GM12892 (cell line): Measurements from ENCODE around the gene PIK3R6.

Experiments used
- POLR2A ChIP-seq: IDR thresholded peaks from 2 replicates; pipeline ENCODE4 v1.6.1; 2011; ENCODE audit warnings: low read depth, low read length, control low read depth
- POLR2AphosphoS5 ChIP-seq: IDR thresholded peaks from 2 replicates; pipeline ENCODE4 v1.6.1; 2011; ENCODE audit warnings: low read depth, low read length, control low read depth
- TAF1 ChIP-seq: IDR thresholded peaks from 2 replicates; pipeline ENCODE4 v1.6.1; 2011; ENCODE audit warnings: low read depth, mild to moderate bottlenecking, control low read depth, low read length, borderline replicate concordance

DNA sequence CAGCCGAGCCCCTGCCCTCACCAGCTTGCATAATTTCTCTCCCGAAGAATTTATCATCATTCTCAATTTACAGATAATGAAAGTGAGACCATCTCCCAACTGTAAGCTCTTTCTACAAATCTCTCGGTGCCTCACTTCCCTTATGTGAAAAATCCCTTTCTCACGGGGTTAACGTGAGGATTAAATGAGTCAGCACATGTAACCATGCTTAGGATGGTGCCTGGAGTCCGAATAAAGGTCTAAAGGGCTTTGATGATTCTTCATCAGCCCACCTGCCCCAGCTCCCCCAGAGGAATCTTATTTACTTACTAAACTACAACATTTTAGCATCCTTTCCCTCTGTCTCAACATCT lies 24.8 kb upstream of the PIK3R6 start:
- no peak; the same call in 1 of the 2 replicates for TF ChIP-seq POLR2AphosphoS5
- 0 out of 2 replicates have a peak, but pooled peaks have one; percentile 25 for TF ChIP-seq POLR2A
- TF ChIP-seq TAF1: no peak
